Neural cell (in vitro differentiated cells): ENCODE data around the gene OR6A2. TPM values are rescaled to one million over a fixed set of nuclear protein-coding genes. Genes with fewer than 3 reads are reported as not detected.

Experiments
- H2AFZ ChIP-seq: fragments of 200-600, 300-800 bp; sonication (generic), shearing (Covaris generic); 2 replicates; pipeline ENCODE4 v1.6.0; 2014; ENCODE audit warnings: low read depth, mild to moderate bottlenecking, antibody characterized with exemption, low read length, moderate library complexity
- H3F3A ChIP-seq: fragments of 200-600 bp; shearing (Covaris generic); 2 replicates; pipeline ENCODE4 v1.6.1; 2016; ENCODE audit warnings: mild to moderate bottlenecking, moderate library complexity, mixed read lengths, antibody characterized with exemption, low read length; ENCODE audit not compliant: insufficient read depth, poor library complexity, severe bottlenecking
- H3K27ac ChIP-seq: fragments of 200-600, 300-800 bp; sonication (generic), shearing (Covaris generic); 2 replicates; pipeline ENCODE4 v1.5.1; 2014; ENCODE audit warnings: mild to moderate bottlenecking, low read length, moderate library complexity
- H3K27me3 ChIP-seq: fragments of 300-800, 200-600 bp; sonication (generic), shearing (Covaris generic); 2 replicates; pipeline ENCODE4 v1.6.0; 2014; ENCODE audit warnings: mild to moderate bottlenecking, low read depth, low read length, moderate library complexity; ENCODE audit not compliant: insufficient read depth
- H3K36me3 ChIP-seq: fragments of 300-800, 200-600 bp; sonication (generic), shearing (Covaris generic); 2 replicates; pipeline ENCODE4 v1.5.1; 2014; ENCODE audit warnings: mild to moderate bottlenecking, antibody characterized with exemption, low read length, moderate library complexity; ENCODE audit not compliant: insufficient read depth
- H3K4me2 ChIP-seq: fragments of 300-800, 200-600 bp; sonication (generic), shearing (Covaris generic); 2 replicates; pipeline ENCODE4 v1.6.0; 2014; ENCODE audit warnings: mild to moderate bottlenecking, low read length
- H3K4me3 ChIP-seq: fragments of 300-800, 200-600 bp; sonication (generic), shearing (Covaris generic); 2 replicates; pipeline ENCODE4 v1.5.1; 2014; ENCODE audit warnings: mild to moderate bottlenecking, low read length, moderate library complexity
- H3K79me2 ChIP-seq: fragments of 200-600 bp; shearing (Covaris generic); replicated peaks from 2 replicates; pipeline ENCODE4 v1.6.0; 2014; ENCODE audit warnings: mild to moderate bottlenecking, low read length, moderate library complexity; ENCODE audit not compliant: insufficient read depth
- H3K9ac ChIP-seq: fragments of 300-800, 200-600 bp; sonication (generic), shearing (Covaris generic); 2 replicates; pipeline ENCODE4 v1.6.1; 2016; ENCODE audit warnings: mild to moderate bottlenecking, low read length, mixed read lengths
- H3K9me2 ChIP-seq: fragments of 200-600 bp; shearing (Covaris generic); 2 replicates; pipeline ENCODE4 v1.6.1; 2016; ENCODE audit warnings: mild to moderate bottlenecking, low read length, mixed read lengths; ENCODE audit not compliant: insufficient read depth
- H3K9me3 ChIP-seq: fragments of 200-600, 300-800 bp; sonication (generic), shearing (Covaris generic); 2 replicates; pipeline ENCODE4 v1.6.1; 2016; ENCODE audit warnings: mild to moderate bottlenecking, mixed run types, low read length, moderate library complexity, mixed read lengths
- H4K20me1 ChIP-seq: fragments of 200-600 bp; shearing (Covaris generic); 2 replicates; pipeline ENCODE4 v1.6.1; 2016; ENCODE audit warnings: mild to moderate bottlenecking, mixed run types; ENCODE audit not compliant: insufficient read depth
- CTCF ChIP-seq: fragments of 450-650 bp; IDR thresholded peaks from 2 replicates; pipeline ENCODE4 v1.5.1; 2014; ENCODE audit warnings: antibody characterized with exemption, mild to moderate bottlenecking, moderate library complexity; ENCODE audit not compliant: poor library complexity, severe bottlenecking
- EP300 ChIP-seq: fragments of 450-650 bp; conservative IDR thresholded peaks from 2 replicates; pipeline ENCODE4 v1.6.1; 2014; ENCODE audit warnings: antibody characterized with exemption, mild to moderate bottlenecking, moderate library complexity; ENCODE audit not compliant: poor library complexity, severe bottlenecking
- EZH2 ChIP-seq: fragments of 200-600, 300-800 bp; shearing (Covaris generic), sonication (generic); IDR thresholded peaks from 2 replicates; pipeline ENCODE4 v1.6.1; 2014; ENCODE audit warnings: antibody characterized with exemption, low read length, borderline replicate concordance, mild to moderate bottlenecking; ENCODE audit not compliant: insufficient read depth, poor library complexity, severe bottlenecking
- MXI1 ChIP-seq: fragments of 450-650 bp; conservative IDR thresholded peaks from 2 replicates; pipeline ENCODE4 v1.6.1; 2014; ENCODE audit warnings: antibody characterized with exemption, mild to moderate bottlenecking; ENCODE audit not compliant: poor library complexity, severe bottlenecking
- POLR2AphosphoS5 ChIP-seq: IDR thresholded peaks from 2 replicates; pipeline ENCODE4 v1.6.1; 2012
- RAD21 ChIP-seq: fragments of 450-650 bp; conservative IDR thresholded peaks from 2 replicates; pipeline ENCODE4 v1.6.1; 2014; ENCODE audit warnings: antibody characterized with exemption, mild to moderate bottlenecking, moderate library complexity
- REST ChIP-seq: IDR thresholded peaks from 2 replicates; pipeline ENCODE4 v1.6.1; 2012; ENCODE audit warnings: borderline replicate concordance
- SMC3 ChIP-seq: fragments of 450-650 bp; conservative IDR thresholded peaks from 2 replicates; pipeline ENCODE4 v1.6.1; 2014; ENCODE audit warnings: antibody characterized with exemption, mild to moderate bottlenecking, moderate library complexity; ENCODE audit not compliant: poor library complexity
- TAF1 ChIP-seq: IDR thresholded peaks from 2 replicates; pipeline ENCODE4 v1.6.1; 2012; ENCODE audit warnings: low read depth
- polyA plus RNA-seq: library from polyadenylated mRNA; depleted of rRNA; stranded (reverse); fragments of >200 nt; gene quantifications from 2 replicates; pipeline ENCODE4 v1.2.3, GENCODE V29; 2014

The OR6A2 gene
- polyA plus RNA-seq, 1 donor from 2014 or later, result 0.05 TPM

GRCh38 chr11:6747097-6747668 lies 52.3 kb downstream of the OR6A2 start:
- Histone ChIP-seq H3K27me3 (no peaks in the 10 kb centered on the region), H2AFZ (no peak overlapping the region), H3K4me3 (no peak overlapping the region), H3K79me2 (no peaks in the 10 kb centered on the region), H3K4me2 (no peak overlapping the region), H3K36me3 (no peaks in the 10 kb centered on the region), H3F3A (no peaks in the 10 kb centered on the region), H3K9me3 (no peaks in the 10 kb centered on the region), H3K27ac (no peak overlapping the region), H3K9me2 (no peaks in the 10 kb centered on the region), H3K9ac (no peak overlapping the region), H4K20me1 (no peaks in the 10 kb centered on the region)
- no peak for TF ChIP-seq CTCF
- TF ChIP-seq RAD21, result no peak
- no peak for TF ChIP-seq REST
- TF ChIP-seq SMC3, result no peak
- TF ChIP-seq EZH2, result no peak
- no peak for TF ChIP-seq TAF1
- TF ChIP-seq EP300, result no peak
- TF ChIP-seq MXI1, result no peak

GRCh38 chr11:6746626-6747025 lies 52.9 kb downstream of the OR6A2 start:
- Histone ChIP-seq H3K36me3 (no peaks in the 10 kb centered on the region), H3K9ac (no peak overlapping the region), H3K4me3 (no peak overlapping the region), H3K9me3 (no peaks in the 10 kb centered on the region), H3K4me2 (no peak overlapping the region), H3K9me2 (no peaks in the 10 kb centered on the region), H3F3A (no peaks in the 10 kb centered on the region), H2AFZ (no peak overlapping the region), H3K27me3 (no peaks in the 10 kb centered on the region), H3K79me2 (no peaks in the 10 kb centered on the region), H3K27ac (no peak overlapping the region), H4K20me1 (no peaks in the 10 kb centered on the region)
- no peak for TF ChIP-seq POLR2AphosphoS5
- TF ChIP-seq REST, result no peak
- TF ChIP-seq CTCF, result no peak
- TF ChIP-seq SMC3, result no peak
- no peak for TF ChIP-seq EZH2
- no peak for TF ChIP-seq RAD21
- TF ChIP-seq TAF1, result no peak
- TF ChIP-seq MXI1, result no peak
- TF ChIP-seq EP300, result no peak
